Measurements from ENCODE around the gene ITGB6. TPM values are rescaled to one million over a fixed set of nuclear protein-coding genes. Genes with fewer than 3 reads are reported as not detected.

Gene ITGB6
- polyA plus RNA-seq, 2 of the 4 experiments (the other 2 are of a cell fraction) = 4.2 to 5.0 TPM

GRCh38 chr2:160201849-160202539, 1.9 kb upstream of the ITGB6 start:
- Histone ChIP-seq H3K4me2 (no peak overlapping the region), H3K27ac (peak overlapping the region in 1 of 2 experiments; percentile 97; a peak in 3 of 6 replicates), H3K4me3 (no peak overlapping the region), H3K4me1 (peaks cover 35% of the 10 kb centered on the region), H3K9me3 (peaks cover 6% of the 10 kb centered on the region)
- no peak for FAIRE-seq
- TF ChIP-seq HMGXB4 (CRISPR knock-in tag; IDR thresholded peaks at IDR 0.05; ENCODE audit: borderline replicate concordance) (no peak), FOXS1 (CRISPR knock-in tag; IDR thresholded peaks at IDR 0.05) (no peak), MAFK (IDR thresholded peaks at IDR 0.05; ENCODE audit: partially characterized antibody) (no peak), CHD4 (IDR thresholded peaks at IDR 0.05; ENCODE audit: borderline replicate concordance) (no peak), MYC (IDR thresholded peaks at IDR 0.05; ENCODE audit: borderline replicate concordance, low read length) (no peak), POLR2AphosphoS2 (conservative IDR thresholded peaks at IDR 0.05; ENCODE audit: low read length) (no peak), USF2 (IDR thresholded peaks at IDR 0.05) (no peak), NR3C1 (IDR thresholded peaks at IDR 0.05) (no peak), CTCF (IDR thresholded peaks at IDR 0.05) (no peak), RFX5 (IDR thresholded peaks at IDR 0.05) (no peak), PBX3 (IDR thresholded peaks at IDR 0.05) (no peak), MAX (IDR thresholded peaks at IDR 0.05) (no peak), E2F6 (IDR thresholded peaks at IDR 0.05; ENCODE audit: borderline replicate concordance, low read depth) (no peak), CBX2 (IDR thresholded peaks at IDR 0.05; ENCODE audit: borderline replicate concordance, low read depth) (no peak), RCOR1 (IDR thresholded peaks at IDR 0.05; ENCODE audit: low read depth, low read length) (no peak), RARB (CRISPR knock-in tag; IDR thresholded peaks at IDR 0.05) (no peak), ZFP36 (IDR thresholded peaks at IDR 0.05; ENCODE audit: borderline replicate concordance, partially characterized antibody) (no peak), MAZ (IDR thresholded peaks at IDR 0.05; ENCODE audit: borderline replicate concordance, low read depth, low read length) (no peak), HES2 (IDR thresholded peaks at IDR 0.05) (no peak), ZSCAN20 (CRISPR knock-in tag; IDR thresholded peaks at IDR 0.05) (no peak)
- ChIA-PET CTCF (interaction anchor here (3.9 kb wide), 1 partner anchor 92 kb away, joined by 20 read pairs; no protein-coding TSS in a partner anchor), POLR2A (no interaction called here)
- DNase-seq (ENCODE audit: low read depth in 1 of 2, low spot score in 1 of 2) = no peak
- 81% methylated on average over 2 of the region's 2 CpGs for WGBS (ENCODE audit: missing lambda C conversion rate)
- no peak for ATAC-seq

Measured in A549 (cell line).